ENCODE data around the gene BUB3.

DNA sequence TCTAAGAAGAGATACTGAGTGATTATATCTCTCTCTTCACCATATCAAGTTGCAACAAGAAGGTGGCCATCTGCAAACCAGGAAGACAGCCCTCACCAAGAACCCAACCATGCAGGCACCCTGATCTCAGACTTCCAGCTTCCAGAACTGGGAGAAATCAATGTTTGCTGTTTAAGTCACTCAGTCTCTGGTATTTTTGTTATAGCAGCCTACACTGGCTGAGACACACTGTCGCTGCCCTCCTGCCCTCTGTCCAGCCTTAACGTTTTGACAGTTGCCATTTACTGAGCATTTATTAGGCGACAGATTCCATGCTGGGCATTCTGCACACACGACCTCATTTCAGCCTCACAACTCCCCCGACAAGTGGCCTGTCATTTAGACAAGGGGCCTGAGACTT, 28.0 kb upstream of the BUB3 start:
- TF ChIP-seq EZH2 (IDR thresholded peaks at IDR 0.05; ENCODE audit: low read length, missing control alignments) (no peak), CTCF (conservative IDR thresholded peaks at IDR 0.05 in 1 of 2, IDR thresholded peaks at IDR 0.05 in 1 of 2; ENCODE audit: low read depth in 1 of 2, low read length in 2 of 2) (no peak)
